Activated CD4-positive, alpha-beta T cell treated with anti-CD3 and anti-CD28 coated beads, Interleukin-2, amount 50 U/mL, for 1 hour (primary cell): ENCODE measurements around the gene PABPC1L2B.
"Not testable (repeated sequence)": the region's sequence is repeated elsewhere in the genome, so short reads cannot be mapped to it uniquely, and the experiment has no call there.

Source experiments
- DNase-seq: peaks from one replicate; pipeline ENCODE4 v3.0.0-alpha.2; 2020

Gene PABPC1L2B

DNA sequence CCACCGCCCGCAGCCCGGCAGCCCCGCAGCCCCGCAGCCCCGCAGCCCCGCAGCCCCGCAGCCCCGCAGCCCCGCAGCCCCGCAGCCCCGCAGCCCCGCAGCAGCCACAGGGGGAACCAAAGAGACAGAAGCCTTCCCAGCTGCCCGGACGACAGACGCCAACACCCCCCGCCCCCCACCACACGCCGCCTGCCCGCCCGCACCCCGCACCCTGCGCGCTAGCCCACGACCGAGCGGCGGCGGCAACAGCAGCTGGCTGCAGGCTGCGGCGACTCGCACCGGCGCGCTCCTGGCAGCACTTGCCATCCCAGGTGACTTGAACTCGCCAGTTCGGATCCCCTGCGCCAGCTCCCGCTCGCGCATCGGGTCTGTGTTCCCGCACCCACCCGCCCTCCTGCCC lies at the start of gene PABPC1L2B:
Gene PABPC1L2B (plus strand): TSS at position 207 of the 400 bp plus-strand sequence. CDS start 704 bp downstream, outside the sequence.
- not testable (repeated sequence) for DNase-seq

DNA sequence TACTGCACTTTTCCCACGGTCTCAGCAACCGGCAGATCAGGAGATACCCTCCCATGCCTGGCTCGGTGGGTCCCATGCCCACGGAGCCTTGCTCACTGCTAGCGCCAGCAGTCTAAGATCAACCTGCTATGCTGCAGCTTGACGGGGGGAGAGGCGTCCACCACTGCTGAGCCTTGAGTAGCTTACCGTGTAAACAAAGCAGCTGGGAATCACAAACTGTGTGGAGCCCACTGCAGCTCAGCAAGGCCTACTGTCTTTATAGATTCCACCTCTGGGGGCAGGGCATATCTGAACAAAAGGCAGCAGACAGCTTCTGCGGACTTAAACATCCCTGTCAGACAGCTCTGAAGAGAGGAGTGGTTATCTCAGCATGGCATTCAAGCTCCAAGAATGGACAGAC lies 42.8 kb upstream of the PABPC1L2B start:
- DNase-seq = not testable (repeated sequence)

DNA sequence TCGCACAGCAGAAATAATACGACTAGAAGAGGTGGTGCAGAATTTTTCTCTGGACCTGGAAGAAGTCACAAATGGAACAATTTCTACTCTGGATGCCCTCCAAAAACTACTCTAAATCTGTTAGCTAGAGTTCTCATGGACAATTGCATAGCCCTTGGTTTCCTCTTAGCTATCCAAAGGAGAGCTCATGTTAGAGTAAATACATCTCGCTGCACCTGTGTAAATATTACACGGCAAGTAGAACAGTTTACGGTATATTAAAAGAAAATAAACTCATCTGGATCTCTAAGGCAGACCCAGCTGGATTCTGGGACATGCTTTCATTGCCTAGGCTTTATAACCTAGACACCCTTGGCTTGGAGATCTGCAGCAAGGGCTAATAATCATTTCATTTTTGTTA lies 30.9 kb upstream of the PABPC1L2B start:
- DNase-seq = not testable (repeated sequence)

DNA sequence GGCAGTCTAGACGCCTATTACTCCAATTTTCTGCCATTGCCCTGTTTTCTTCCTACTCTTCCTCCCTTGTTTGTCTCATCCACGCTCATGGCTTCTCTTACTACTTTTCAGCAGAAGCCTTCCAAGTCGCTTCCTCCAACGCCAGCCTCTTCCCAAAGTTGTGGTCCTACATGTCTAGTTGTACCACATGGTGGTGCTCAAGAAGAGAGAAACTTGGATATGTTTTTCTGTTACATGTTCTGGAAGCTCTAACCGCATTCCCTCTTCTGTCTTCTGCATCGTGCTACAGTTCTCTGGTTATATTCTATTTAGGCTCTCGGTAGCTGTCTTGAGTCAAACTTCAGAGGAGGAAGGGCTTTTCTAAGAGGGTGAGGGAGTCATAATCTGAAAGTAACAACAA lies 27.9 kb upstream of the PABPC1L2B start:
- DNase-seq = not testable (repeated sequence)

DNA sequence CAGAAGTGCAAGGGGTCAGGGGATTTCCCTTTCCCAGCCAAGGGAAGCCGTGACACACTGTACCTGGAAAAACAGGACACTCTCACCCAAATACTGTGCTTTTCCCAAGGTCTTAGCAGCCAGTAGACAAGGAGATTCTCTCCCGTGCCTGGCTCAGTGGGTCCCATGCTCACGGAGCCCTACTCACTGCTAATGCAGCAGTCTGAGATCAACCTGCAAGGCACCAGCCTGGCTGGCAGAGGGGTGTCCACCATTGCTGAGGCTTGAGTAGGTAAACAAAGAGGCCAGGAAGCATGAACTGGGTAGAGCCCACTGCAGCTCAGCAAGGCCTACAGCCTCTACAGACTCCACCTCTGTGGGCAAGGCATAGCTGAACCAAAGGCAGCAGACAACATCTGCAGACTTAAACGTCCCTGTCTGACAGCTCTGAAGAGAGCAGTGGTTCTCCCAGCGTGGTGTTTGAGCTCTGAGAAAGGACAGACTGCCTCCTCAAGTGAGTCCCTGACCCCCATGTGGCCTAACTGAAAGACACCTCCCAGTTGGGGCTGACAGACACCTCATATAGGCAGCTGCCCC lies 21.8 kb upstream of the PABPC1L2B start:
- DNase-seq = not testable (repeated sequence)

DNA sequence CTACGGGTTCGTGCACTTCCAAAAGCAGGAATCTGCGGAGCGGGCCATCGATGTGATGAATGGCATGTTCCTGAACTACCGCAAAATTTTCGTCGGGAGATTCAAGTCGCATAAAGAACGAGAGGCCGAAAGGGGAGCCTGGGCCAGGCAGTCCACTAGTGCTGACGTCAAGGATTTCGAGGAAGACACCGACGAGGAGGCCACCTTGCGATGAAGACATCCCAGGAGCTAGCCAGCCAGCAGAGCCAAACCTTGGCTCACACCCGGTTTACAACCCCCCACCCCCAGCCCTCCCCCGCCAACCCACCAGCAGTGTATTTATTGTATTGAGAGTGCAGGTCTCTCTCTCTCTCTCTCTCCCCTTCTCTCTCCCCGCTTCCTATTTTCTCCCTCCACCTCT lies 1.3 kb downstream of the PABPC1L2B start:
- DNase-seq = not testable (repeated sequence)

DNA sequence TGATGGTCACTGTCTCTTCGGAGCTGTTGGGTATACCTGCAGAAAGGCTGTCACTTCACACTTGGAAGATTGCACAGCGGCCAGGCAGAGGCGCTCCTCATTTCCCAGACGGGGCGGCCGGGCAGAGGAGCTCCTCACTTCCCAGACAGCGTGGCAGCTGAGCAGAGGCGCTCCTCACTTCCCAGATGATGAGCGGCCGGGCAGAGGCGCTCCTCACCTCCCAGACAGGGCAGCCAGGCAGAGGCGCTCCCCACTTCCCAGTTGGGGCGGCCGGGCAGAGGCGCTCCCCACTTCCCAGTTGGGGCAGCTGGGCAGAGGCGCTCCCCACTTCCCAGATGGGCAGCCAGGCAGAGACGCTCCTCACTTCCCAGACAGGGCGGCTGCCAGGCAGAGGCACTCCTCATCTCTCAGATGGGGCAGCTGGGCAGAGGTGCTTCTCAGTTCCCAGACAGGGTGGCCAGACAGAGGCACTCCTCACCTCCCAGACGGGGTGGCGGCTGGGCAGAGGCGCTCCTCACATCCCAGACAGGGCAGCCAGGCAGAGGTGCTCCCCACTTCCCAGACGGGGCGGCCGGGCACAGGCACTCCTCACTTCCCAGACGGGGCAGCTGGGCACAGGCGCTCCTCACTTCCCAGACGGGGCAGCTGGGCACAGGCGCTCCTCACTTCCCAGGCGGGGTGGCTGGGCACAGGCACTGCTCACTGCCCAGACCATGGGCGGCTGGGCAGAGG lies 18.8 kb downstream of the PABPC1L2B start:
- no peak for DNase-seq

DNA sequence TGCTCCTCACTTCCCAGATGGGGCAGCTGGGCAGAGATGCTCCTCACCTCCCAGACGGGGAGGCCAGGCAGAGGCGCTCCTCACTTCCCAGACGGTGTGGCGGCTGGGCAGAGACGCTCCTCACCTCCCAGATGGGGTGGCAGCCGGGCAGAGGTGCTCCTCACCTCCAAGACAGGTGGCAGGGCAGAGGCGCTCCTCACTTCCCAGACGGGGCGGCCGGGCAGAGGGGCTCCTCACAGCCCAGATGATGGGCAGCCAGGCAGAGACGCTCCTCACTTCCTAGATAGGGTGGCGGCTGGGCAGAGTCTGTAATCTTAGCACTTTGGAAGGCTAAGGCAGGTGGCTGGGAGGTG lies 19.3 kb downstream of the PABPC1L2B start:
- not testable (repeated sequence) for DNase-seq

DNA sequence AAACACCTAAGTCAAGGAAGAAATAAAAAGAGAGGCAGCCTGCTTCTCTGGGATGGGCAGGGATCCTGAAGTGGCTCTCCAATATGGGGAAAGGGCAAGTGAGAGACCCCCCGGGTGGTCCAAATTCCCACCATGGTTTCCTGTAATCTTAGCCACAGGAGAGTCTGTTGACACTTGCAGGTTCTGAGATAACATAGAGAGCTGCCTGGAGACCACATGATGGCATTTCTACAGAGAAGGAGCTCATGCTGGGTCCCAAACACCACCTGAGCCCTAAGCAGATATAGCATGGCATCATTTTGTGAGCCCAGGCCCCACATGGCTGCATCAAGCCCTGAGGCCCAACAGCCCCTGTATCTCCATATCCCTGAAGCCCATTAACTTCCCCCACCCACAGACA lies 26.1 kb downstream of the PABPC1L2B start:
- DNase-seq = no peak
